GM19240 (cell line): ENCODE data around the gene REEP1.

Source experiments
- DNase-seq: peaks from one replicate; pipeline ENCODE4 v3.0.0; 2011; ENCODE audit warnings: low spot score; ENCODE audit not compliant: insufficient read length

Gene REEP1, protein sequence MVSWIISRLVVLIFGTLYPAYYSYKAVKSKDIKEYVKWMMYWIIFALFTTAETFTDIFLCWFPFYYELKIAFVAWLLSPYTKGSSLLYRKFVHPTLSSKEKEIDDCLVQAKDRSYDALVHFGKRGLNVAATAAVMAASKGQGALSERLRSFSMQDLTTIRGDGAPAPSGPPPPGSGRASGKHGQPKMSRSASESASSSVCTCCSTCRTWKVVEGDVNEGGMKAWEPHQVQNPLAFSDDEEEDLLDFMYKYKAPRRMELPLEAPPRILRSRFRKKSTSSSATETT

DNA sequence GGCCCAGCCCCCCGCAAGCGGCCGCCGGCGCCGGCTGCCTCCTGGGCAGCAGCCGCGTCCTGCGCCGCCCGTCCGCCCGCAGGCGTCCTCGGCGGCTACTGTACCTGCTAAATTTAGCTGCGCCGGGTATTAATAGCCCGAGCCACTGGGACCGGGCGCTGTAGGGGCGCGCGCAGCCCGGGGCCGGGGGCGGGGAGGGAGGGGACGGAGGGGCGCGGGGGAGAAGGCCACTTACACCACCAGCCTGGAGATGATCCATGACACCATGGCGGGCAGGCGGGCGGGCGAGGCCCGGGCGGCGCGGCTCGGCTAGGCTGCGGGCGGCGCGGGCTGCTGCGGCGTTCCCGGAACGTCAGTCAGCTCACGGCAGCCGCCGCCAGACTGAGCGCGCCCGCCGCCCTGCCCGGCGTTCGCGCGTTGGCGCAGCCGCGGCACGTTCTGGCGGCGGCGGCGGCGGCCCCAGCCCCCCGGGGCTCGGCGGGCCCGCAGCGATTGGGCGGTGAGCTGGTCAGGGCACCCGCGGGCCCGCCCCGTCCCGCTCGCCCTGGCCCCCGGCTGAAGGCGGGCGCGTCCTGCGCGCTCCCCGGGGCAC is at the start of gene REEP1:
Gene REEP1, minus strand, starts transcription at position 383 of the 592 bp plus-strand sequence. Its CDS starts 116 bp downstream, at position 267.
- no peak for DNase-seq

DNA sequence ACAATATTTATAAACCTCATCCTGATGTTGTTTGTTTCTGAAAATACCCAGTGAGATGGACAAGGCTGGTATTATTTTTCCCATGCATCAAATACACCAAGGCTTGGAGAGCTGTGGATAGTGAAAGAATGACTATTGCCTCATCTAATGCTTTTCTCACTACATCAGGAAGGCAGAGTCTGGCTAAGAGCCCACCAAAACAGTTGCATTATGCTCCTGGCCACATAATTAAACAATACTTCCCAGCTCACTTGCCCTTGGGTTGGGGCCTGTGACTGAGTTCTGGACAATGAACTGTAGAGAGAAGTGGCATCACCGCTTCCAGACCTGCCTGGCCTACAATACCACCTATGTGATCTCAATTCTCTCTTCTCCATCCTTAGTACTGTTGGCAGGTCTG is 46.4 kb upstream of the REEP1 start:
- DNase-seq, result no peak

DNA sequence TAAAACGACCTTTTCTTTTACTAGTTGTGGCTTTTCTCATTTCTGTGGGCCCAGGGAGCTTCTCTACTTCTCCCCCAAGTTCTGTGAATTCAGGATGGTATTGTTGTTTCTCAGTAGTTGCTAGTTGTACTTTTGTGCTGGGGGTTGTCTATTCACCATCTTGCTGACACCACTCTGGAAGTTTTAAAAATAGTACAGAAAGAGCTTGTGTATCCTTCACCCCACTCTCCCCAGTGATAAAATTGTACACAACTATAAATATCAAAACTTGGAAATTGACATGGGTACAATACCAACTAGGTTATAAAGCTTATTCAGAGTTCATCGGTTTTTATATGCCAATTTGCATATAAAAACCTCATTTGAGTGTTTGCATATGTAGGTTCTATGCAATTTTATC is 45.3 kb upstream of the REEP1 start:
- no peak for DNase-seq

DNA sequence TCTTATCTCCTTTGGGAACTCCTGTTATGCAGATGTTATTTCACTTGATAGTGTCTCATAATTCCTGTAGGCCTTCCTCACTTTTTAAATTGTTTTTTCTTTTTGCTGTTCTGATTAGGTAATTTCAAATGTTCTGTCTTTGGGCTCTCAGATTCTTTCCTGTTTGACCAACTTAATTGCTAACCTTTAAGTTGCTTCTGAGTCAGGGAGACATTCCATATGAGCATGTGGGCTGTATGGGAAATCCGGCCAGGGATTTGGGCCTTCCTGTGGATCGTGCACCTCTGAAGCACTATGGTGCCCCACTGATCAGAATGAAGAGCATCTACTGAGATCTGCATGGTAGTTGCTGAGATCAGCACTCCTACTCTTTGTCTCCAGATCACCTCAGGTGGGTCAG is 44.7 kb upstream of the REEP1 start:
- DNase-seq, result no peak

DNA sequence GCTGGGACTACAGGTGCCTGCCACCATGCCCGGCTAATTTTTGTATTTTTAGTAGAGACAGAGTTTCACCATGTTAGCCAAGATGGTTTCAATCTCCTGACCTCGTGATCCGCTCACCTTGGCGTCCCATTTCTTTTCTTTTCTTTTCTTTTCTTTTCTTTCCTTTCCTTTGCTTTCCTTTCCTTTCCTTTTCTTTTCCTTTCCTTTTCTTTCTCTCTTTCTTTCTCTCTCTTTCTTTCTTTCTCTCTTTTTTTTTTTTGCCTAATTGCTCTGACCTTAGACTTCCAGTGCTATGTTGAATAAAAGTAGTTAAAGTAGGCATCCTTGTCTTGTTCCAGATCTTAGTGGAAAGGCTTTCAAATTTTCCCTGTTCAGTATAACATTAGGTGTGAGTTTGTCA is 41.0 kb upstream of the REEP1 start:
- no peak for DNase-seq

DNA sequence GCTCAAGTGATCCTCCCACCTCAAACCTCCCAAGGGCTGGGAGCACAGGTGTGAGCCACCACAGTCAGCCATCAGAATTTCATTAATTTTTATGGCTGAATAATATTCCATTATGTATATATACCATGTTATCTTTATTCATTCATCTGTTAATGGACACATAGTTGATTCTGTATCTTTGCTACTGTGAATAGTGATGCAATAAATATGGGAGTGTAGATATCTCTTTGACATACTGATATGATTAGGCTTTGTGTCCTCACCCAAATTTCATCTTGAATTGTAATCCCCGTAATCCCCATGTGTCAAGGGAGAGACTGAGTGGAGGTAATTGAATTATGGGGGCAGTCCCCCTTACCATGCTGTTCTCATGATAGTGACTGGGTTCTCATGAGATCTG is 38.2 kb upstream of the REEP1 start:
- DNase-seq, result no peak

DNA sequence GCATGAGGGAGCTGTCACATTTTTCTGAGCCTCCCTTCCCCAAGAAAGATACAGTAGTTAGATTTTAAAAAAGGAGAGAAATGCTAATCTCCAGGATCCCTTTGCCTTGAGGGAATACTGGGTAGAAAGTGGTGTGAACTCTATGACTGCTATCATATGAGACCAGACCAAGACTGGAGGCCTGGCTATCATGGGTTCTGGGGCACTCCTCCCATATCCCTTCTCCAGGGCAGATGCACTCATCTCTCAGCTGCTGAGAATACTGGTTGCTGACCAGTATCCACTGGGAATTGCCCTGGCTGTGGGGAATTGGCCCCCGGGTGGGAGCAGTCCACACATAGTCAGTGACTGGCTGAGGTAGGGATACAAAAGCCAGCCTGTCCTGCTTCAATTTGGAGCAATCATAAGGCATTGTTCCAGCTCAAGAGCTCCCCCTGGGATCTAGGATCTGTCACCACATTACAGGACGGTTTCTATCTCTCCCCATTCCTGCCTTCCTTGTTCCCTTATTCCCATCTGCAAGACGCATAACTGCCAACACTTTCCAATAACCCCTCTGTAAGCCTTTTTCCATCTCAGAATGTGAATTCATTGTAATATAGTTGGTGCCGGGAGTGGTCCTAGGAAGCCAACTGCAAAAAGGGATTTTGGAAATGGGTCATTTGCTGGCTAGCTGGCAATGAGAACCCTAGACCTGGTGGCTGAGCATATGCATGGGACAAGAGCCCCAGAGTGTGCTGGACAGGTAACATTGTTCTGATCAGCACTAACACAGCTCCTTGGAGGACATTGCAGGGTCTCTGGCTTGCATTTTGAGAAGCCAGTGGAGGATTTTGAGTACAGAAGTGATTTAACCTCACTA is 35.4 kb upstream of the REEP1 start:
- no peak for DNase-seq

DNA sequence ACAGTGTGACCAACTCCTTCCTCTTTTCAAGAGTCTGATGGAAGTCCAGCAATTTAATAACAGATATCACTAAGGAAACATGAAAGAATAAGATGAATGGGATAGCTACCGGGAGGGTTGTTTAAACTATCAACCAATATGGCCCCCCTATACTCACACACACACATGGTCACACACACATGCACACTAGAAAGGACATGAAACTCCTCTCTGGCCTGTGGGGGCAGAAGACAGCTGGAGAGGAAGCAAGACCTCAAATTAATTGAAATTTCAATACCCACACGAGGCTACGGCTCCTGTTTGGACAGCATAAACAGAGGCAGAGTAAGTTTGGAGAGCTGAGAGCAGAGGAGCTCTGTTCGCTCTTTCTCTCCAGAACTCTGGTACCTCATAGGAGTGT is 34.7 kb upstream of the REEP1 start:
- no peak for DNase-seq

DNA sequence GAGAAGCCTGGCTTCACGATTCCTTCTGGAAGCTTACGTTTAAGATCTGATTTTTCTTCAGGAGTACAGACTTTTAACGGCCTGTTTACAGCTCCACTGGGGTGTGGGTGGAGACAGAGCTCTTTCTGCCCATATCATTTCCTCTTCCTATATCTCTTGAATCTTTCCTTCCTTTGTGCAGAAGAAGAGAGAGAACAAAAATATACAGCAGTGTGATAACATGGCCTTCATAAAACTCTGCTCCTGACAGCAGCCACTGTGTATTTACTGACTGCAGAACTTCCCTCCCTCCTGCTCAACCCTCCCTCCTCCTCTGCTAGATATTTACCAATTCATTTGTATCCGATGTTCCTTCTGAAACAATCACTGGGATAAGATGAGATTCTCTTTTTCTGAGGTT is 34.1 kb upstream of the REEP1 start:
- no peak for DNase-seq

DNA sequence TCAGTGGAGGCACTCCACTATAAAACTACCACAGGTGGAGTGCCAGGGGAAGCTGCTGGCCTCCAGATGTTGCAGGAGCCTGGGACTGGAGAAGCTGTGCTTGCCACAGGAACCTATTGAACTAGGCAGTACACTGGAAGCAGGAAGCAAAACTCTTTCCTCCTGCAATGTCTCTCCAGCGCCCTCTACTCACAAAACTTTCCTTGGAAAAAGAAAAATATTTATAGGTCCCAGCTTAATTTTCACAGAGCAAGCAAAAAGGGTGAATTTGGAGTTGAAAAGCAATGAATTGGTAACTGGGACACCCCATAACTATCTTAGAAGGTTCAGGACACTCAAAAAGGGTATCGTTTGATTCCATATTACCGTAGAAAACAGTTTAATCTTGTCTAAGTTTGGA is 33.2 kb upstream of the REEP1 start:
- no peak for DNase-seq

DNA sequence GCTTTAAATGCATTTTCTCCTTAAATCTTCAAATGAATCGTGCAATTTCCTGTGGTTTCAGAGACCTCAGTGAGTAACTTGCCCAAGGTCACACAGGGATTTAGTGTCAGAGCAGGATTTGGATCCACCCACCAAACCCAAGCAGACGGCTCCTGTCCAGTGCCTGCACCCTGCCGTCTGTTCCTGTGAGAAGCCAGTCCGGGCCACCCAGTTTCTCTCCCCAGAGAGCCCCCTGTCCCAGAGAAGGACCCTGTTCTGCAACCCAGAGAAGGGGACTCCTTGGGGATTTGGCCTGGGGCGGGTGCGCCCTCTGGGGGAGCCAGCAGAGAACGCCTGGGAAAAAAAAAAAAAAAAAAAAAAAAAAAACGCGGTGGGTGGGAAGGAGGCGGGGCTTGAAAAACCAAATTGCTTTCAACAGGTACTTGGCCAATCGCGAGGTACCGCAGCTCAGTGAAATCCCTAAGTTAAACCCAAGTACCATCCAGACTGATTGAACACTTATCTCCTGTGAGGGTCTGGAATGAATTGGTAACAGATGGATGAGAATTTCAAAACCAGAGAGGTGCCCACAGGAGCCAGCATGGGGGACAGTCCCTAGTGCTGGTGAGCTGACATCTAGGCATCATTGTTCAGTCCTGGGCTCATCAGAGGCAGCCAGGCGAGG is 30.9 kb upstream of the REEP1 start:
- peak; percentile 35 for DNase-seq

DNA sequence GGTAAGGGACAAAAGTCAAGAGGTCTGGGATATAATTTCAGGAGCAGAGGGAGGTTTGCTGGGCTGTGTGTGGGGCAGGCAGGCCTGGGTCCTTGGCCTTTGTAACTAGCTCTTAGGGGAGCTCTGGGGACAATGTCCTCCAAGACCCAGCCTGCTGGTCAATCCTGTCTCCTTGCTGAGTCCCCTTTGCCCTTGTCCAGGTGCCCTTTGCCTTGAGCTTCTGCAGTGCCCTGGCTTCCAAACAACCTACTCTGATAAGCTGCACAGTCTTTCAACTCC is 30.0 kb upstream of the REEP1 start:
- DNase-seq, result no peak

DNA sequence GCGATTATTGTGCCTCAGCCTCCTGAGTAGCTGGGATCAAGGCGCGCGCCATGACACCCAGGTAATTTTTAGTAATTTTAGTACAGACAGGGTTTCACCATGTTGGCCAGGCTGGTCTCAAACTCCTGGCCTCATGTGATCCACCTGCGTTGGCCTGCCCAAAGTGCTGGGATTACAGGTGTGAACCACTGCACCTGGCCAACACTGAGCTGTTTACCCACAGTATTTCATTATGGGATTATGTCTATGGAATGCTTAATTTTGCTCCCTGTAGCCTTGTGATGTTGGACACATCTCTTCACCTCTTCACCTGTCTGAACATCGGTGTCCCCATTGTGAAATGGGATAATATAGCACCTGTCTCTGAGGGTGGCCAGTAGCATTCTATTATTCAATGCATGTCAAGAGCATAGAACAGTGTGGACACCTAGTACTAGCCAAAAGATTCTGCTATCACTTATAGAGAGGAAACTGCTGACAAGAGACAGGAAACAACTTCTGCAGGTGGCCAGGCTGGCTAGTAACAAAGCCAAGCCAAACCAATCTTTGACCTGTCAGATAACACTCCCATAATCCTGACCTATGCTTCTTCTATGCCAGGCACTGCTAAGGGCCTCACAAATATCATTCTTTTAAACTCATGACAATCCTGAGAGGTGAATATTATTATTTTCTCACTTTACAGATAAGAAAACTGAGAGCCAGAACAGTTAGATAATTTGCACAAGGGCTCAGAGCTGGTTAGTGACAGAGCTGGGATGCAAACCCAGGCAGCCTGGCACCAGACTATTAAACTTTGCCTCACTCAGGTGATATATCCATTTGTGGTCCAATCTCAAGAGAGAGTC is 29.4 kb upstream of the REEP1 start:
- no peak for DNase-seq

DNA sequence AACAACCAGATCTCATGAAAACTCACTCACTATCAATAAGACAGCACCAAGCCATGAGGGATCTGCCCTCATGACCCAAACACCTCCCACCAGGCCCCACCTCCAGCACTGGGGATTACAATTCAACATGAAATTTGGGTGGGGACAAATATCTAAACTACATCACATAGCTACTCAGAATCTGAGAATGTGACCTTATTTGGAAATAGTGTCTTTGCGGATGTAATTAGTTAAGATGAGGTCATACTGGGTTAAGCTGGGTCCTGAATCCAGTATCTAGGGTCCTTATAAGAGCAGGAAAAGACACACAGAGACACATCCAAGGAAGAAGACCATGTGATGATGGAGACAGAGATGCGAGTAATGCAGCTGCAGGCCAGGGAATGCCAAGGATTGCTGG is 27.5 kb upstream of the REEP1 start:
- DNase-seq, result no peak

DNA sequence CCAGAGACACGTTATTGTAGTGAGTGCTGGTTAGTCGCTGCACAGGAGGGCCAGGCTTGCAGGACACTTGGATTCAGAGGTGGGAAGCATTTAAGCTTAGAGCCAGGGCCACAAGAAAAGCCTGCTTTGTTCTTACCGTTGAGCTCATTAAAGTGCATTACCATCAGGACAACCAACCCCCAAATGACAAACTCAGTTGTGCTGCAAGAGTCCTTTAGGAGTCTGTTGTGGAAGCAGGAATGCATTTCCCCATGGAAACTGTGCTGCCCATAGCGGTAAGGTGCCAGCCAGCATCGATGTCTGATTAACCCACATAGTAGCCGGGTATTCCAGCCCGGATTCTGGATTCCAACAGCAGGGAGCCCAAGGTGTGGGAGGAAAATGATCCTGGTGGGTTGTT is 23.4 kb upstream of the REEP1 start:
- no peak for DNase-seq

DNA sequence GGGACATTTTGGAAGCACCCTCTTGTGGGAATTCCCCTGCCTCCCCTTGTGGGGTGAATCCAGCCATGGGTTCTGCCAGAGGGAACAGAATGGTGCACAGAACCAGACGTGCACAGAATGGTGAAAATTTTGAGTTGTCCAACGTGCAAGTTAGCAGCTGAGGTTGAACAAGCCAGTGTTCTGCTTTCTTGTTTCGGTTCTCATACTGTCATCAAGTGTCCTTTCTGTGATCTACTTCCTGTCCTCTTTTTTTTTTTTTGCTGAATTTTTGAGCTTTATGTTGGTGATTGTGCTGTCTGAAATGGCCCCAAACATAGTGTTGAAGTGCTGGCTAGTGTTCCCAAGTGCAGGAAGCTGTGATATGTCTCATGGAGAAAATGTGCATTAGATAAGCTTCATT is 21.5 kb upstream of the REEP1 start:
- DNase-seq, result peak; percentile 31

DNA sequence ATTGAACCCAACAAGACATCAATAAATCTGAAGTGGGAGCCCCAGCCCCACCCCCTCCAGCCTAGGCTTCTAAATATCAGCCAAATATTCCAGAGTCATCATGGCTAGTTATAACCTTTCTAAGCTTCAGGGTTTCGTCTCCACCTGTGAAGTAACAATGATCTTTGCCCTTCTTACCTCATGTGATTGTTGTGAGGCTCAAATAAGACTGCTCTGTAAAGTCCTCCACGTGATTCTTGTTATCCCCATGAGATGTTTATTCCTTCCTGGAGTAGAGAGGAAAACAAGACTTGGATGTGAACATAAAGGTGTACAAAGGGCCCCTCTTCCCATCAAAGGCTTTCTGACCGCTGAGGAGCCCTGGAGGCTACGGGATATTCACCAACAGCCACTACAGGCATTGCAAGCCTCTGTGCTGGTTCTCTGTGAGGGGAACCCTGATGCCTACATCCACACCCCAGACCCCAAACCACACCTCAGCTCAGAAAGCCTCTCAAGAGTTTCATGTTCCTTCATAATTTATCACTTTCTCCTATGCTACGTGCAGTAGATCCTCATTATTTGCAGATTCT is 20.1 kb upstream of the REEP1 start:
- no peak for DNase-seq

DNA sequence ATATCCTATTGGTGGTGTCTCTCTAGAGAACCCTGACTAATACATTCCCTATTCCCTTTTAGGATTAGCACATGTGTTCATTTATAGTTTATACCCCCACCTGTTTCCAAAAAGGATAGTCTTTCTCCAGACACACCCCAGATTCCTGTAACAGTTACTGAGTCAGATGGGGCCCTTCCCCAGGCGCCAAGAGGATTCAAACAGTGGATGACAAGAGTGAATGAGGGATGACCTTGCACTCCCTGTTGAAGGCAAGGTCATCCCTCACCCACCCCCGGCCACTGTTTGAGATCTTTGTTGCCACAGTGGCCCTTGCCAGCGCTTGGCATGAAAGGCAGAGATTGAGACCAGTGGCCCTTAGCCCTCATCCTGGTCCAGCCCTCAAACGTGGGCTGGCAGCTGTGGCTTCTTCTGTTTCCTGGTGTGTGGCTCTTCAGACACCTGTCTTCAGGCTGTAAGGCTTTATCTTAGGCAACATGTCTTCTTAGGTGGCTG is 15.3 kb upstream of the REEP1 start:
- DNase-seq, result no peak

DNA sequence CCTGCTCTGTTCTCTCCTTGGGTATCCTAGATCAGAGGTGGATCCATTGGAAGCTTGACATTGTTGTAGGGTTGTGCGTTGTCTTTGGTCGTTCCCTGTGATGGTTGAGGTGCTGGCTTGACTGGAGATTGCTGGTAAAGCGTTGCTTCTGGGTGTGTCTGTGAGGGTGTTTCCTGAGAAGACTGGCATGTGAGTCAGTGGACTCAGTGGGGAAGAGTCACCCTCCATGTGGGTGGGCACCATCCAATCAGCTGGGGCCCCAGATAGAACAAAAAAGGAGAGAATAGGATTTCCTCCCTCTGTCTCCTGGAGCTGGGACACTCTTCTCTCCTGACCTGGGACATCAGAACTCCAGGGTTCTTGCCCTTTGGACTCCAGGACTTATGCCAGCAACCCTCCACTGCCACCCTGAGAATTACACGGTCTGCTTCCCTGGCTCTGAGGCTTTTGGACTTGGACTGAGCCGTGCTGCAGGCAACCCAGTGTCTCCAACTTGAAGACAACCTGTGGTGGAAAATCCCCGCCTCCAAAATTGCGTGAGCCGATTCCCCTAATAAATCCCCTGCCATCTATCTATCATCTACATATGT is 14.8 kb upstream of the REEP1 start:
- no peak for DNase-seq

DNA sequence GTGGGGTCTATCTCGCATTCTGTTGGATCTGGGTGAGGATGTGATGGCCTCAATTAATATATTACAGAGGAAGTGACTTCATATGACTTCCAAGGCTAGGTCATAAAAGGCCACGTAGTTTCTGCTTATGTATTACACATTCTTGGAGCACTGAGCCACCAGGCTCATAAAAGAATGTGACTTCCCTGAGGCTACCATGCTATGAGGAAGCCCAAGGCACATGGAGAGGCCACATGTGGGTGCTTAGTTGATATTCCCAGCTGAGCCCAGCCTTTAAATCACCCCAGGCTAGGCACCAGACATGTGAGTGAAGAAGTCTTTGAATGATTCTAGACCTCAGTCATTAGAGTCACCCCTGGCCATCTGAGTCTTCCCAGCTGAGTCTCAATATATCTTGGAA is 13.3 kb upstream of the REEP1 start:
- no peak for DNase-seq
